Right cardiac atrium (tissue), 5 donors: ENCODE measurements around the gene PAK1. TPM values are rescaled to one million over a fixed set of nuclear protein-coding genes. Genes with fewer than 3 reads are reported as not detected.
"Not testable (repeated sequence)": the region's sequence is repeated elsewhere in the genome, so short reads cannot be mapped to it uniquely, and the experiment has no call there.

Experiments
- ATAC-seq, 2 donors: fragments of 200-7000 bp; cut with Tn5 transposase; one replicate each; pipeline versions ENCODE4 v1.8.0 to v1.9.1; 2020; ENCODE audit warnings: moderate library complexity in 2 of 2, mild to moderate bottlenecking in 1 of 2
- DNase-seq, 3 donors: peaks; one replicate each; pipeline ENCODE4 v3.0.0-alpha.2; 2020
- H3K27ac ChIP-seq: one replicate; pipeline ENCODE4 v1.5.1; 2013; ENCODE audit warnings: mild to moderate bottlenecking, low read length, control low read depth, moderate library complexity
- H3K27me3 ChIP-seq: one replicate; pipeline ENCODE4 v1.6.1; 2013; ENCODE audit not compliant: control insufficient read depth, insufficient read depth
- H3K4me1 ChIP-seq: one replicate; pipeline ENCODE4 v1.6.1; 2013; ENCODE audit warnings: low read length; ENCODE audit not compliant: control insufficient read depth, insufficient read depth
- H3K4me3 ChIP-seq: one replicate; pipeline ENCODE4 v1.5.1; 2013; ENCODE audit warnings: low read length, control low read depth
- H3K9me3 ChIP-seq: one replicate; pipeline ENCODE4 v1.6.1; 2013; ENCODE audit warnings: low read length; ENCODE audit not compliant: control insufficient read depth
- WGBS: extraction: QIAGEN DNeasy Blood & Tissue Kit; methylation state at CpG from one replicate; pipeline ENCODE4 v1.1.7; 2013; 5-methylcytosine and 5-hydroxymethylcytosine counted together
- intact Hi-C, 4 donors: fragments of 100-400 bp; cut with DNase I; formaldehyde crosslinking; loops; one replicate each; pipeline versions ENCODE4 v1.11.0 to v1.14.0; 2022 to 2023
- polyA plus RNA-seq: library from polyadenylated mRNA; stranded (reverse); fragments of 200-250 nt; gene quantifications from one replicate; pipeline ENCODE4 v1.2.3, GENCODE V29; 2013
- total RNA-seq, 4 donors: library from RNA; stranded (reverse); fragmentation: NEBNext Ultra II Directional; extraction: Animal tissue kit (Norgen Biotek cat#: 25700); gene quantifications; one replicate each; pipeline ENCODE4 v1.2.1, GENCODE V29; 2021
- donor health status: healthy with polysubstance abuse.
- donor health status: DM: no; HTN: yes; CAD: no.
- donor health status: DM: no; HTN: no; CAD: no.
- donor health status: DM: no; HTN: yes; CAD: no; lungs with severe emphysema.
- donor health status: DM: yes; HTN: yes; CAD: no.

PAK1 gene
- total and polyA plus RNA-seq, 5 donors: 7.1 to 19.5 (median 16.2) TPM

- ATAC-seq: no peak
- H3K4me3 ChIP-seq: no peak overlapping the region
- 48% methylated on average over 2 of the region's 2 CpGs for WGBS
- H3K9me3 ChIP-seq: no peaks in the 10 kb centered on the region
- intact Hi-C loops: no loop called here
- H3K27ac ChIP-seq: no peak overlapping the region
- no peaks in the 10 kb centered on the region for H3K27me3 ChIP-seq
- H3K4me1 ChIP-seq: no peaks in the 10 kb centered on the region
- no peak for DNase-seq
Measured at GRCh38 chr11:77384571-77384970, 89.3 kb downstream of the PAK1 start.

DNA sequence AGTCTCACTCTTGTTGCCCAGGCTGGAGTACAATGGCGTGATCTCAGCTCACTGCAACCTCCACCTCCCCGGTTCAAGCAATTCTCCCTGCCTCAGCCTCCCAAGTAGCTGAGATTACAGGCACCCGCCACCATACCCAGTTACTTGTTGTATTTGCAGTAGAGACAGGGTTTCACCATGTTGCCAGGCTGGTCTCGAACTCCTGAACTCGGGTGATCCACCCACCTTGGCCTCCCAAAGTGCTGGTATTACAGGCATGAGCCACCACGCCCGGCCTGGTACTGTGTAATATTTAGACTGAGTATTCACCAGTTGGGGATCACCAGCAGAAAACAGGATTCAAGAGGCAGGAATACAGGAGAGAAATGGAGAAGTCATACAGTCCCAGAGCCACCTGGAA lies 90.5 kb downstream of the PAK1 start:
- DNase-seq, H3K4me1 ChIP-seq, H3K9me3 ChIP-seq, H3K27ac ChIP-seq, H3K27me3 ChIP-seq, H3K4me3 ChIP-seq, ATAC-seq, intact Hi-C loops: not testable (repeated sequence)
- 98% methylated on average over 7 of the region's 7 CpGs for WGBS

- H3K4me1 ChIP-seq: no peaks in the 10 kb centered on the region
- 29% methylated on average over 2 of the region's 2 CpGs for WGBS
- ATAC-seq: peak in 1 of 2 donors; percentile 37
Measured at GRCh38 chr11:77381729-77382665, 91.9 kb downstream of the PAK1 start.

DNA sequence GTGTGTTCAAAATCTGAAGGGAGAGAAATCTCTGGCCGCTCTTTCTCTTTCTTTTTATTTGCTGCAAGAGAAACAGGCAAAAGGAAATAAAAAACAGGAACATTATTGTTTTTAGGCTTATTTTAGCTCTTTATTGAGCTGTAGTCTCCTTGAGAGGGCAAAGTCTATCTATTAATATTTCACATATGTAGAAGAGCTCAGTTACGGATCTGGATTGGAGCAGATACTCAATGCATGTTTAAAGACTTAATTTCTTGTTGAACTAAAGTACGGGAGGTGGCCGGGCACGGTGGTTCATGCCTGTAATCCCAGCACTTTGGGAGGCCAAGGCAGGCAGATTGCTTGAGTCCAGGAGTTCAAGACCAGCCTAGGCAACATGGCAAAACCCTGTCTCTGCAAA lies 94.0 kb downstream of the PAK1 start:
- H3K9me3 ChIP-seq: no peaks in the 10 kb centered on the region
- WGBS: 88% methylated on average over 5 of the region's 5 CpGs
- no peak overlapping the region for H3K27ac ChIP-seq
- DNase-seq (no peak), ATAC-seq (no peak)
- H3K27me3 ChIP-seq: no peaks in the 10 kb centered on the region
- no peak overlapping the region for H3K4me3 ChIP-seq
- intact Hi-C loops: no loop called here
- H3K4me1 ChIP-seq: no peaks in the 10 kb centered on the region

More at GRCh38 chr11:77381729-77382665, 91.9 kb downstream of the PAK1 start:
- Histone ChIP-seq H3K27ac (no peak overlapping the region), H3K4me3 (no peak overlapping the region), H3K27me3 (no peaks in the 10 kb centered on the region), H3K9me3 (no peaks in the 10 kb centered on the region)
- no peak for DNase-seq
- intact Hi-C loops: no loop called here

- DNase-seq (no peak), ATAC-seq (no peak)
- Histone ChIP-seq H3K9me3 (no peaks in the 10 kb centered on the region), H3K4me3 (no peak overlapping the region), H3K27ac (no peak overlapping the region), H3K4me1 (no peaks in the 10 kb centered on the region), H3K27me3 (no peaks in the 10 kb centered on the region)
- 92% methylated on average over 4 of the region's 4 CpGs for WGBS
- intact Hi-C loops: no loop called here
Measured at GRCh38 chr11:77379253-77379652, 94.6 kb downstream of the PAK1 start.

DNA sequence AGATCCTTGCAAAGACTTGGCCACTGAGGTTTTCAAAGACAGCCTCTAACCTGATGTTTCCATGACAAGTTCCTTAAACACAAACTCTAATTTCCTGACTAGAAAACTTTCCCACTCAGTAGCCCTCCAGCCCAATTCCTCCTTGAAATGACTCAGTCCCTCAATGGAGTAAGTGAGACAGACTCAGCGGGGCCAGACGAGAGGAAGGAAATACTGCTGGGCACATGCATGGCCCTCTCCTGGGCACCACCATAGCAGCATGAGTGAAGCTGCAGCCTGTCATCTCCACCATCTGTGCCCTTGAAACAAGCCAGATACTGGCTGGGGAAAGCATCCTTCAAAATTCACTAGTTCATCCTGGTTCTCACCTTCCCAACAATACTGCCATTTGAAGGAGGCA lies 96.2 kb downstream of the PAK1 start:
- 57% methylated on average over 2 of the region's 2 CpGs for WGBS

GRCh38 chr11:77375107-77375506 lies 98.8 kb downstream of the PAK1 start:
- no peaks in the 10 kb centered on the region for H3K4me1 ChIP-seq
- no peak for ATAC-seq
- 93% methylated on average over 2 of the region's 2 CpGs for WGBS
- no peak overlapping the region for H3K4me3 ChIP-seq
- no peak for DNase-seq
- no peaks in the 10 kb centered on the region for H3K27me3 ChIP-seq
- intact Hi-C loops: no loop called here
- no peaks in the 10 kb centered on the region for H3K9me3 ChIP-seq
- H3K27ac ChIP-seq: no peak overlapping the region

More for the DNA sequence above, 96.2 kb downstream of the PAK1 start:
- intact Hi-C loops: no loop called here
- H3K27me3 ChIP-seq: no peaks in the 10 kb centered on the region
- no peaks in the 10 kb centered on the region for H3K4me1 ChIP-seq
- H3K27ac ChIP-seq: no peak overlapping the region
- no peak overlapping the region for H3K4me3 ChIP-seq
- ATAC-seq (no peak), DNase-seq (no peak)
- no peaks in the 10 kb centered on the region for H3K9me3 ChIP-seq

DNA sequence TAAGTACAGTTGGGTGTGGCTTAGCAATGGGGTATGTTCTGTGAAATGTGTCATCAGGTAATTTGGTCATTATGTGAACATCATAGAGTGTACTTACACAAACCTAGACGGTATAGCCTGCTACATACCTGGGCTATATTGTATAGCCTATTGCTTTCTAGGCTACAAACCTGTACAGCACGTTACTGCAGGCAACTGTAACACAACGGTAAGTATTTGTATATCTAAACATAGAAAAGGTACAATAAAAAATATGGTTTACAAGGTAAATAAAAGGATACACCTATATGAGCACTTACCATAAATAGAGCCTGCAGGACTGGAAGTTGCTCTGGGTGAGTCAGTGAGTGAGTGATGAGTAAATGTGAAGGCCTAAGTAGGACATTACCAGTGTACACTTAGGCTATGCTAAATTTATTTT lies 99.3 kb downstream of the PAK1 start:
- H3K4me3 ChIP-seq: no peak overlapping the region
- 96% methylated on average over 3 of the region's 3 CpGs for WGBS
- H3K9me3 ChIP-seq: no peaks in the 10 kb centered on the region
- intact Hi-C loops: no loop called here
- H3K27me3 ChIP-seq: no peaks in the 10 kb centered on the region
- no peak for DNase-seq
- ATAC-seq: no peak
- H3K27ac ChIP-seq: no peak overlapping the region
- H3K4me1 ChIP-seq: no peaks in the 10 kb centered on the region

GRCh38 chr11:77374108-77374507 lies 99.8 kb downstream of the PAK1 start:
- DNase-seq (no peak), ATAC-seq (no peak)
- Histone ChIP-seq H3K4me1 (no peaks in the 10 kb centered on the region), H3K9me3 (no peaks in the 10 kb centered on the region), H3K27me3 (no peaks in the 10 kb centered on the region), H3K27ac (no peak overlapping the region), H3K4me3 (no peak overlapping the region)
- intact Hi-C loops: no loop called here
- WGBS: 90% methylated on average over 1 of the region's 1 CpG

- Histone ChIP-seq H3K4me3 (no peak overlapping the region), H3K27me3 (no peaks in the 10 kb centered on the region), H3K4me1 (no peaks in the 10 kb centered on the region), H3K9me3 (no peaks in the 10 kb centered on the region), H3K27ac (no peak overlapping the region)
- intact Hi-C loops: no loop called here
- 97% methylated on average over 2 of the region's 2 CpGs for WGBS
- ATAC-seq (no peak), DNase-seq (no peak)
Measured at GRCh38 chr11:77372726-77373125, 101.2 kb downstream of the PAK1 start.

GRCh38 chr11:77371646-77372045 lies 102.2 kb downstream of the PAK1 start:
- H3K27me3 ChIP-seq: no peaks in the 10 kb centered on the region
- no peak overlapping the region for H3K27ac ChIP-seq
- H3K4me3 ChIP-seq: no peak overlapping the region
- ATAC-seq (no peak), DNase-seq (no peak)
- H3K9me3 ChIP-seq: no peaks in the 10 kb centered on the region
- H3K4me1 ChIP-seq: no peaks in the 10 kb centered on the region
- intact Hi-C loops: no loop called here
